C4-2B (cell line): ENCODE results near the gene A2M.

ENCODE experiments used
- H3K27ac ChIP-seq: fragments of 450-650 bp; 2 replicates; pipeline ENCODE4 v1.5.1; 2017
- ZFX ChIP-seq: fragments of 450-650 bp; IDR thresholded peaks from 2 replicates; pipeline ENCODE4 v1.6.1; 2017
- TF ChIP-seq, protein P1 (sequence below): fragments of 450-650 bp; conservative IDR thresholded peaks from 2 replicates; pipeline ENCODE4 v1.5.1; 2017; ENCODE audit warnings: mild to moderate bottlenecking

Gene A2M

DNA sequence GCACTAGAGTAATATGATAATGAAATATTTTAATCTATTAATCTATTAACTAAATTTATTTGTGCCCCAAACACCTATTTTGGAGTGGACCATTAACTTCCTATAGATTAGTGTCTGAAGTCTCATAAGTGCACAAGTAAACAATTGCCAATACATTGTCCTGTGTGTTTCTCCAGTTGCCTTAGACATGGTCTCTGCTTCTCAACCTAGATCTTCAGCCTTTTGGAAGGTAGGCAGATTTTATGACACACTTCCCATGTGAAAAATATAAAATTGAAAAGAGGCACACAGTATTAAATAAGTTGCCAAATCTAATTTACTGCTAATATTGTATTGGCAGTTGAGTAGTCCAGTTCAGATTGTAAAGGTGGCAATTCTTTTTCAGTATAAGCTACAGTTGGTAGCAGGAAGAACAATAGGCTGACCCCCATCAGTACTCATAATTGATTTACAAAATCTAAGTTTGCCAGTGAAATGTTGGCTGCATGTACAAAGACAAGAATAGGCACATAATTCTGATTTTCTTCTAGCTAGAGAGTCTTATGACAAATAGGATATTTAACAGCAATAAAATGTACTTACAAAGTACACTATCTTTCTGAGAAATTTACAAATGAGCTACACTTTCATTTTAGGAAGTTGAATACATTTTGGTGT lies 10.8 kb downstream of the A2M start:
- H3K27ac ChIP-seq: no peak overlapping the region
- TF ChIP-seq, protein P1, sequence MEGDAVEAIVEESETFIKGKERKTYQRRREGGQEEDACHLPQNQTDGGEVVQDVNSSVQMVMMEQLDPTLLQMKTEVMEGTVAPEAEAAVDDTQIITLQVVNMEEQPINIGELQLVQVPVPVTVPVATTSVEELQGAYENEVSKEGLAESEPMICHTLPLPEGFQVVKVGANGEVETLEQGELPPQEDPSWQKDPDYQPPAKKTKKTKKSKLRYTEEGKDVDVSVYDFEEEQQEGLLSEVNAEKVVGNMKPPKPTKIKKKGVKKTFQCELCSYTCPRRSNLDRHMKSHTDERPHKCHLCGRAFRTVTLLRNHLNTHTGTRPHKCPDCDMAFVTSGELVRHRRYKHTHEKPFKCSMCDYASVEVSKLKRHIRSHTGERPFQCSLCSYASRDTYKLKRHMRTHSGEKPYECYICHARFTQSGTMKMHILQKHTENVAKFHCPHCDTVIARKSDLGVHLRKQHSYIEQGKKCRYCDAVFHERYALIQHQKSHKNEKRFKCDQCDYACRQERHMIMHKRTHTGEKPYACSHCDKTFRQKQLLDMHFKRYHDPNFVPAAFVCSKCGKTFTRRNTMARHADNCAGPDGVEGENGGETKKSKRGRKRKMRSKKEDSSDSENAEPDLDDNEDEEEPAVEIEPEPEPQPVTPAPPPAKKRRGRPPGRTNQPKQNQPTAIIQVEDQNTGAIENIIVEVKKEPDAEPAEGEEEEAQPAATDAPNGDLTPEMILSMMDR: no peak
- no peak for TF ChIP-seq ZFX

DNA sequence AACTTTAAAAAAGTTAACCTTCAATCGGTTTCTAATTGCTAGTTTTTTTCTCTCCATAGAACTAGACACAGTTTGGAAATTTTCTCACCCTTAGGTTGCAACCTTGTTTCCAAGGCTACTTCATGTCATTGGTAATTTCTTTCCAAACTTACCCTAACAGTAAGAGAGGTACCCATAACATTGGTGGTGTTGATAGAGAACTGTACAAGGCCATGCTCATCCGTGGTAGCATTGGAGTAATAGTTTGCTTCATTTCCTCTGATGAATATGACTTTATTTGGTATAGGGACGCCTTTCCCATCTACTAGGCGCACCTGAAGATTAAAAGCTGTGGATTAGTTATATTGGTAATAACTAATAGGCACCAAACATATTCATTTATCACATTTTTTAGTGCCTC lies 11.6 kb downstream of the A2M start:
- H3K27ac ChIP-seq: no peak overlapping the region
- no peak for TF ChIP-seq ZFX
- TF ChIP-seq, protein P1: no peak

DNA sequence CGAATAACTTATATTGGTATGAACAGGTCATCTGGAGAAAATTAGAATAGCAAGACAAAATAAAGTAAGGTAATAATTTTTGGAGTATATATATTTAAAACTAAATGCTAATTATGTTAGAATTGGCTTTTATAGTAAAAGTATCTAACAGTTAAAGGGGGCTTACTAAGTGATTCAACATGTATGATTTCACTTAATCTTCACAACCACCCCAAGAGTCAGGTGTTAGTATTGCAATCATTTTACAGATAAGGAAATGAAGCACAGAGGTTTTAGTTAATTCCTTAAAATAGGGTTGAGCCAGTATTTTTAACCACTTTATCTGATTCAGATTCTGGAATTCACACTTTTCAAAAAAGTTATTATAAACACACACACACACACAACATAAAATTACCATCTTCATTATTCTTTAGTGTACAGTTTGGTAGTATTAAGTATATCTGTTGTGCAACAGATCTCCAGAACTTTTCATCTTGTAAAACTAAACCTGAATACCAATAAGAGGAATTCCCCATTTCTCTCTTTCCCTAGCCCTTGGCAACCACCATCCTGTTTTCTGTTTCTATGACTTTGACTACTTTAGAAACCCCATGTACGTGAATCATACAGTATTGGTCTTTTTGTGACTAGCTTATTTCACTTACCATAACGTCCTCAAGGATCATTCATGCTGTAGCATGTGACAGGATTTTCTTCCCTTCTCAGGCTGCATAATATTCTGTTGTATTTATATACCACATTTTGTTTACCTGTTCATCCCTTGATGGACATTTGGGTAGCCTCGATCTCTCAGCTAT lies 12.5 kb downstream of the A2M start:
- H3K27ac ChIP-seq: no peak overlapping the region
- TF ChIP-seq ZFX: no peak
- TF ChIP-seq, protein P1: peak; percentile 18

DNA sequence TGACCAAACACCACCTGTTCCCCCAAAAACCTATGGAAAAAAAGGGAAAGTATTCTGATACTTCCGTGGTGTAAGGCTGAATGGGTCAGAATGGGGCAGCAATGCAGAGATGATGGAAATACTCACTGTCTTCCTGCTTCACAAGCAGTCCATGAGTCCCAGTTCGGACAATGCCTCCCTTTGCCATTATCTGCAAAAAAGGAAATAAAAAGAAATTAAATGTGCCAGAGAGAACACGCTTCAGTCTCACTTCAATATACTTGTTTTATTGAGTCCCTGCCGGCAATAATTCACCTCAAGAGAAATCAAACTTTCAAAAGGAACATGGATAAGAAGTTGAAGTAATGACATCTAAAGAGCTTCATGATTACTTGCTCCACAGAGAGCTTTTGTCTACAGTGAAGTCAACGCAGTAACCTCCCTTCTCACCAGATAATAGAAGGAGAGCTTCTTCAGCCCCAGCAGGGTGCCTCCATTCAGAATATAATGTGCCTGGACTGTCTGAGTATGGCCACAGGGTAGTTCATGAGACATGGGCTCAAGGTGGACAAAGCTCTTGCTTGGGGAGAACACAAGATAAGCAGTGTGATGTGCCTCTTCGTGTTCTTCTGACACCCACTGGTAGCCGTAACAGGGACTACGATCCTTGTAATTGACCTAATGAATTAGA lies 14.6 kb downstream of the A2M start:
- H3K27ac ChIP-seq: no peak overlapping the region
- TF ChIP-seq, protein P1: no peak
- no peak for TF ChIP-seq ZFX

DNA sequence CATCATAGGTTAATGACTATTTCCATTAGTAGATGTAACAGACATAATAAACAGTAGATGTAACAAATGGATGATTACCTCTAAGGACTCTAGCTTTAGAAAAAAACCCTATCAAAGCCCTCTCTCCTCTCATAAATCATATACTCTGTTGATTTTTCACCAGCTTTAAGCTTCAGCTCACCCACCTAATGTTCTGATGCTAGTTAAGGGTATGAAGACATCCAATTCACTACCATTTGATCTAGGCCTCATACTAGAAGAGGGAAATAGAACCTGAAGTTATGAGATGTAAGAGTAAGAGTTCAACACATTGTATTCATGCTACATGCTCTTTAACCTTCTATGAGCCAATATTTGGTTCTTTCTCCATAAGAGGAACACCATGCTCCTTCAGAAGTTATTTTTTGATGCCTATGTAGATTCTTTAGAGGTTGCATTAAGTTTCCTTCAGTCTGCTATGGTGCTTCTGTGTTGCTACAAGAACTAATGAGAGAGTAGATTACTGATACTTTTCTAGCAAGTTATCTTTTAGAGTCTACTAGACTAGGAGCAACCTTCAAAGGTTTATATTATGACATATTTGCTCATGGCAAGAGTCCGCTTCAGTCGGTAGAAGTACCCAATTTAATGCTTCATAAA lies 16.0 kb downstream of the A2M start:
- TF ChIP-seq, protein P1: no peak
- no peak for TF ChIP-seq ZFX
- no peak overlapping the region for H3K27ac ChIP-seq

DNA sequence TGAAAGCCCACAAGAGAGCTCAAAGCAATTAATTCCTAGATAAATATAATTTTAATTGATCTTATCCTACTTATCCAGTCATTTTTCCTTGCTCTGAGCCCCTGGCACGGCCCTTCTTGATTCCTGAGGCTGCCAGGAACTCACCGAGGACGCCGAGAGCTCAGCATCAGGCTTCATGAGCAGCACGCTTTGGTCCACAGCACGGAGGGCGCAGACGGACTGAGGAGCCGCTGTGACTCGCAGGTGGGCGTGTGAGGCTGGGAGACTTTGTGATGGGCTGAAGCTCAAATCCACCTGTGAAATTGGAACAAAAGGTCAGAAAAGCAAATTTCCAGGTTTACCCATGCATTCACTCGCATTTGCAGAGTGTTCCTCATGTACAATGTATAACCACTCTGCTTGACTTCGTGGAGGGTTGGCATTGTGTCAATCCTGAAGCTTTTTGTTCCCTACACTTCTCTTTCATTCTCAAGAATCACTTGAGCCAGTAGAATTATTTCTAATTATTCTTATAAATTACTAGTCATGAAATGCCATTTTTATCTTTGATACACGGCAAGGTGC lies 17.2 kb downstream of the A2M start:
- H3K27ac ChIP-seq: no peak overlapping the region
- TF ChIP-seq, protein P1: no peak
- no peak for TF ChIP-seq ZFX
